HepG2 (cell line): ENCODE results near the gene RGL1. TPM values are rescaled to one million over a fixed set of nuclear protein-coding genes. Genes with fewer than 3 reads are reported as not detected.

Experiments used
- ATAC-seq: fragments of 200-7000 bp; cut with Tn5 transposase; 3 replicates; pipeline ENCODE4 v1.9.1; 2020; ENCODE audit warnings: mild to moderate bottlenecking, moderate library complexity
- BruUV-seq: library from RNA; stranded (reverse); fragments of 400-500 nt; replicated peaks from 2 replicates; lab custom pipeline; 2021; lab: Mats Ljungman, UMichigan
- CTCF ChIA-PET: fragments of 300-600 bp; formaldehyde crosslinking; extraction: SDS; loops from one replicate; lab custom pipeline; 2021; ENCODE audit warnings: low total read pairs, inconsistent platforms, low intra/inter-chr PET ratio; lab: Yijun Ruan, JAX
- POLR2A ChIA-PET: fragments of 350-600 bp; sonication (Branson Sonifier 250); formaldehyde crosslinking; loops from one replicate; lab custom pipeline; 2020; ENCODE audit warnings: antibody characterized with exemption, inconsistent platforms; lab: Yijun Ruan, JAX
- DNase-seq: peaks from one replicate; pipeline ENCODE4 v3.0.0-alpha.2; 2015; ENCODE audit warnings: low spot score
- FAIRE-seq: peaks from 3 replicates; lab custom pipeline; 2011; peaks lifted over from hg19 to GRCh38; lab: Jason Lieb, UNC
- H2AFZ ChIP-seq: one replicate; pipeline ENCODE4 v1.6.1; 2011; ENCODE audit warnings: low read length, inconsistent platforms
- H3K27ac ChIP-seq: fragments of 300-600 bp; 3 replicates; pipeline ENCODE4 v1.8.0; 2011; ENCODE audit warnings: mixed run types, mild to moderate bottlenecking, mixed read lengths, low read length, inconsistent platforms; ENCODE audit not compliant: insufficient read depth; ENCODE audit errors: extremely low read length
- H3K27me3 ChIP-seq, 2 experiments: fragments of 200-600 bp in 1 of 2; 2 replicates in 1 of 2; 3 replicates in 1 of 2; pipeline versions ENCODE4 v1.6.0 to v1.8.0; 2011; ENCODE audit warnings: low read length in 2 of 2, mild to moderate bottlenecking in 2 of 2, moderate library complexity in 2 of 2, inconsistent platforms in 1 of 2; ENCODE audit not compliant: insufficient read depth in 2 of 2, control insufficient read depth in 1 of 2
- H3K36me3 ChIP-seq, 2 experiments: fragments of 200-600 bp in 1 of 2; replicated peaks in 1 of 2; 2 replicates in 1 of 2; 3 replicates in 1 of 2; pipeline versions ENCODE4 v1.5.1 to v1.8.0; 2011; ENCODE audit warnings: low read length in 2 of 2, inconsistent platforms in 1 of 2; ENCODE audit not compliant: insufficient read depth in 2 of 2, control insufficient read depth in 1 of 2
- H3K4me1 ChIP-seq: 2 replicates; pipeline ENCODE4 v1.5.1; 2012; ENCODE audit warnings: low read length, inconsistent platforms; ENCODE audit not compliant: insufficient read depth
- H3K4me2 ChIP-seq: 2 replicates; pipeline ENCODE4 v1.6.0; 2011; ENCODE audit warnings: low read depth, low read length, inconsistent platforms
- H3K4me3 ChIP-seq, 3 experiments: fragments of 200-600 bp in 1 of 3; sonication (generic), shearing (Covaris generic) in 1 of 3; replicated peaks in 1 of 3; 2 replicates each; pipeline ENCODE4 v1.5.1; 2011 to 2016; ENCODE audit warnings: low read length in 3 of 3, inconsistent platforms in 2 of 3, low read depth in 2 of 3, mild to moderate bottlenecking in 2 of 3, control low read depth in 1 of 3, mixed read lengths in 1 of 3; ENCODE audit not compliant: insufficient read depth in 1 of 3
- H3K79me2 ChIP-seq: one replicate; pipeline ENCODE4 v1.6.1; 2011; ENCODE audit warnings: low read length, inconsistent platforms; ENCODE audit not compliant: insufficient read depth
- H3K9ac ChIP-seq: 2 replicates; pipeline ENCODE4 v1.6.0; 2011; ENCODE audit warnings: mild to moderate bottlenecking, low read depth, low read length, inconsistent platforms; ENCODE audit not compliant: insufficient read depth
- H3K9me3 ChIP-seq: 2 replicates; pipeline ENCODE4 v1.5.1; 2012; ENCODE audit warnings: mild to moderate bottlenecking, low read length
- H4K20me1 ChIP-seq: 2 replicates; pipeline ENCODE4 v1.6.0; 2011; ENCODE audit warnings: inconsistent platforms, mild to moderate bottlenecking, low read length, moderate library complexity; ENCODE audit not compliant: insufficient read depth
- ARNTL ChIP-seq: sonication (generic); formaldehyde crosslinking; IDR thresholded peaks from 2 replicates; pipeline ENCODE4 v1.4.0; 2020; ENCODE audit warnings: mild to moderate bottlenecking, missing genetic modification reagents
- CENPBD1 ChIP-seq: sonication (generic); formaldehyde crosslinking; IDR thresholded peaks from 2 replicates; pipeline ENCODE4 v1.8.0; 2022; ENCODE audit warnings: missing genetic modification reagents, low read depth, mild to moderate bottlenecking, borderline replicate concordance
- GATAD2A ChIP-seq: IDR thresholded peaks from 2 replicates; pipeline ENCODE4 v1.6.1; 2016
- RAD21 ChIP-seq: fragments of 450-650 bp; formaldehyde crosslinking; IDR thresholded peaks from 2 replicates; pipeline ENCODE4 v1.5.0; 2020; ENCODE audit warnings: mild to moderate bottlenecking
- RERE ChIP-seq: IDR thresholded peaks from 2 replicates; pipeline ENCODE4 v1.6.1; 2016; ENCODE audit warnings: low read depth, missing genetic modification reagents, missing compliant biosample characterization
- TCF12 ChIP-seq, 2 experiments: fragments of 450-650 bp in 1 of 2; sonication (generic) in 1 of 2; formaldehyde crosslinking in 1 of 2; IDR thresholded peaks; 2 replicates each; pipeline versions ENCODE4 v1.6.1 to v1.8.0; 2017 to 2022; ENCODE audit warnings: antibody characterized with exemption in 1 of 2, mild to moderate bottlenecking in 1 of 2, missing genetic modification reagents in 1 of 2, moderate library complexity in 1 of 2
- ZBTB38 ChIP-seq: sonication (generic); formaldehyde crosslinking; IDR thresholded peaks from 2 replicates; pipeline ENCODE4 v1.5.1; 2020; ENCODE audit warnings: mild to moderate bottlenecking, missing genetic modification reagents
- ZFP62 ChIP-seq: sonication (generic); formaldehyde crosslinking; IDR thresholded peaks from 2 replicates; pipeline ENCODE4 v1.4.0; 2020; ENCODE audit warnings: missing genetic modification reagents
- ZNF230 ChIP-seq: sonication (generic); formaldehyde crosslinking; IDR thresholded peaks from 2 replicates; pipeline ENCODE4 v1.4.0; 2020; ENCODE audit warnings: mild to moderate bottlenecking, missing genetic modification reagents
- ZNF580 ChIP-seq: IDR thresholded peaks from 2 replicates; pipeline ENCODE4 v1.6.1; 2016; ENCODE audit warnings: low read depth, borderline replicate concordance
- ZNF703 ChIP-seq: sonication (generic); formaldehyde crosslinking; IDR thresholded peaks from 2 replicates; pipeline ENCODE4 v1.5.1; 2020; ENCODE audit warnings: missing genetic modification reagents, mild to moderate bottlenecking, moderate library complexity, borderline replicate concordance
- ZUFSP ChIP-seq: sonication (generic); formaldehyde crosslinking; IDR thresholded peaks from 2 replicates; pipeline ENCODE4 v1.9.0; 2021; ENCODE audit warnings: missing genetic modification reagents, mild to moderate bottlenecking, borderline replicate concordance
- WGBS: methylation state at CpG from one replicate; pipeline ENCODE4 v1.1.6; 2017; ENCODE audit warnings: low lambda C conversion rate; 5-methylcytosine and 5-hydroxymethylcytosine counted together
- in situ Hi-C: cut with HindIII; loops from 2 replicates; pipeline ENCODE4 v1.10.0; 2017; ENCODE audit warnings: low pct_unique_long_range_greater_than_20kb; ENCODE audit not compliant: extremely low pct_ligation_motif_present
- intact Hi-C: fragments of 100-400 bp; cut with micrococcal nuclease; formaldehyde crosslinking; loops from one replicate; pipeline ENCODE4 v1.10.0; 2022; ENCODE audit not compliant: unreplicated experiment
- polyA plus RNA-seq, 8 experiments: library from polyadenylated mRNA; depleted of rRNA in 3 of 8; stranded (reverse) in 7 of 8; unstranded in 1 of 8; fragments of >200 nt; fragmentation: Illumina TruSeq in 4 of 8; extraction: Trizol in 4 of 8; gene quantifications; 2 replicates each; pipeline versions ENCODE4 v1.2.1 to v1.2.3, GENCODE V29; 2011 to 2016; ENCODE audit warnings: low read depth in 4 of 8, missing spikeins in 1 of 8, mixed read lengths in 1 of 8; ENCODE audit not compliant: insufficient read depth in 1 of 8
- total RNA-seq, 5 experiments: library from RNA; depleted of rRNA; stranded (reverse); fragments of >200 nt; fragmentation: Illumina TruSeq; extraction: Trizol; gene quantifications; 2 replicates each; pipeline ENCODE4 v1.2.3, GENCODE V29; 2016; ENCODE audit warnings: low read depth in 1 of 5

Gene RGL1
- total and polyA plus RNA-seq, 2 of the 13 experiments (the other 11 are each of a cell fraction or from before 2014, with no cell fraction given): 3.5 to 4.7 TPM

GRCh38 chr1:183920651-183921050, 115.7 kb downstream of the RGL1 start:
- POLR2A ChIA-PET: no interaction called here
- no peak overlapping the region for H3K9ac ChIP-seq
- no peak overlapping the region for H3K4me3 ChIP-seq
- H3K4me2 ChIP-seq: no peak overlapping the region
- peaks cover 11 to 13% of the 10 kb centered on the region in 2 experiments; a peak in 3 of 5 replicates for H3K36me3 ChIP-seq
- no peaks in the 10 kb centered on the region for H3K9me3 ChIP-seq
- DNase-seq (no peak), ATAC-seq (no peak), FAIRE-seq (no peak)
- in situ Hi-C loops (no loop called here), intact Hi-C loops (no loop called here)
- H3K4me1 ChIP-seq: no peaks in the 10 kb centered on the region
- H3K79me2 ChIP-seq: no peaks in the 10 kb centered on the region
- TF ChIP-seq RERE (CRISPR knock-in tag) (no peak), GATAD2A (CRISPR knock-in tag) (no peak), RAD21 (CRISPR knock-in tag) (no peak), ZFP62 (CRISPR knock-in tag) (no peak), CENPBD1 (CRISPR knock-in tag) (no peak), ZNF580 (CRISPR knock-in tag) (no peak), ARNTL (CRISPR knock-in tag) (no peak), ZUFSP (CRISPR knock-in tag) (no peak), ZNF230 (CRISPR knock-in tag) (no peak), ZNF703 (no peak), ZBTB38 (CRISPR knock-in tag) (no peak), TCF12 (IDR thresholded peaks at IDR 0.05) (no peak), TCF12 (CRISPR knock-in tag; IDR thresholded peaks at IDR 0.05) (no peak)
- H3K27me3 ChIP-seq: no peaks in the 10 kb centered on the region; a peak in 1 of 5 replicates
- no peaks in the 10 kb centered on the region for H4K20me1 ChIP-seq
- CTCF ChIA-PET: no interaction called here
- H2AFZ ChIP-seq: no peak overlapping the region
- H3K27ac ChIP-seq: no peak overlapping the region
- no TSS peak for BruUV-seq
- 88% methylated on average over 3 of the region's 3 CpGs for WGBS
